Right lobe of liver (tissue), 4 donors: ENCODE measurements around the gene ARHGAP15.

Experiments
- CTCF ChIP-seq, 4 donors: fragments of 200-600 bp in 3 of 4; fragments of 450-650 bp in 1 of 4; IDR thresholded peaks; one replicate each; pipeline versions ENCODE4 v1.5.1 to v1.8.0; 2016 to 2022; ENCODE audit warnings: antibody characterized with exemption in 4 of 4, mild to moderate bottlenecking in 2 of 4
- POLR2A ChIP-seq: fragments of 450-650 bp; IDR thresholded peaks from one replicate; pipeline ENCODE4 v1.6.1; 2017; ENCODE audit warnings: antibody characterized with exemption, mild to moderate bottlenecking
- donor health status: DM: no; HTN: no; CAD: no.
- donor health status: DM: no; HTN: no; CAD: no.
- donor health status: DM: no; HTN: yes; CAD: no.

- TF ChIP-seq CTCF (IDR thresholded peaks at IDR 0.05) (no peak), POLR2A (no peak)
Observed at GRCh38 chr2:143803936-143804335, 674.7 kb downstream of the ARHGAP15 start.
